GM20431 (cell line): ENCODE measurements around the gene LGR5.
"Not testable (repeated sequence)": the region's sequence is repeated elsewhere in the genome, so short reads cannot be mapped to it uniquely, and the experiment has no call there.

Experiments
- in situ Hi-C: fragments of 300-500 bp; cut with MseI, MboI; formaldehyde crosslinking; loops from one replicate; pipeline ENCODE4 v1.15.0; 2020; ENCODE audit warnings: low sequenced_read_pairs; ENCODE audit not compliant: unreplicated experiment

The LGR5 gene

GRCh38 chr12:71536939-71537622 is 97.5 kb downstream of the LGR5 start:
- in situ Hi-C loops: no loop called here

- in situ Hi-C loops: no loop called here
These were observed 99.2 kb downstream of the LGR5 start for GRCh38 chr12:71538807-71539206.

GRCh38 chr12:71541583-71541982 is 102.0 kb downstream of the LGR5 start:
- in situ Hi-C loops: no loop called here

GRCh38 chr12:71546322-71546861 is 106.8 kb downstream of the LGR5 start:
- in situ Hi-C loops: no loop called here

- in situ Hi-C loops: no loop called here
These were observed 109.3 kb downstream of the LGR5 start for GRCh38 chr12:71548893-71549292.

- in situ Hi-C loops: no loop called here
These were observed 111.9 kb downstream of the LGR5 start for GRCh38 chr12:71551529-71551928.

GRCh38 chr12:71552728-71553501 is 113.3 kb downstream of the LGR5 start:
- in situ Hi-C loops: no loop called here

GRCh38 chr12:71555191-71555590 is 115.6 kb downstream of the LGR5 start:
- in situ Hi-C loops: no loop called here

GRCh38 chr12:71555789-71556188 is 116.2 kb downstream of the LGR5 start:
- in situ Hi-C loops: not testable (repeated sequence)

- in situ Hi-C loops: no loop called here
These were observed 116.8 kb downstream of the LGR5 start for GRCh38 chr12:71556448-71556847.

GRCh38 chr12:71556875-71557274 is 117.3 kb downstream of the LGR5 start:
- in situ Hi-C loops: no loop called here

GRCh38 chr12:71558445-71558844 is 118.8 kb downstream of the LGR5 start:
- in situ Hi-C loops: no loop called here

- in situ Hi-C loops: no loop called here
These were observed 123.3 kb downstream of the LGR5 start for GRCh38 chr12:71562676-71563595.

- in situ Hi-C loops: no loop called here
These were observed 125.9 kb downstream of the LGR5 start for GRCh38 chr12:71565535-71565934.

- in situ Hi-C loops: no loop called here
These were observed 127.1 kb downstream of the LGR5 start for GRCh38 chr12:71566655-71567054.

GRCh38 chr12:71567537-71567936 is 127.9 kb downstream of the LGR5 start:
- in situ Hi-C loops: no loop called here

- in situ Hi-C loops: not testable (repeated sequence)
These were observed 130.3 kb downstream of the LGR5 start for GRCh38 chr12:71569885-71570284.

GRCh38 chr12:71576496-71576895 is 136.9 kb downstream of the LGR5 start:
- in situ Hi-C loops: no loop called here

- in situ Hi-C loops: no loop called here
These were observed 139.2 kb downstream of the LGR5 start for GRCh38 chr12:71578694-71579258.

GRCh38 chr12:71581206-71581605 is 141.6 kb downstream of the LGR5 start:
- in situ Hi-C loops: no loop called here
